C4-2B (cell line): ENCODE results near the gene LAD1.

Experiments used
- H3K27ac ChIP-seq: fragments of 450-650 bp; 2 replicates; pipeline ENCODE4 v1.5.1; 2017
- CTCF ChIP-seq: fragments of 450-650 bp; conservative IDR thresholded peaks from 2 replicates; pipeline ENCODE4 v1.5.1; 2017; ENCODE audit warnings: mild to moderate bottlenecking
- ZFX ChIP-seq: fragments of 450-650 bp; IDR thresholded peaks from 2 replicates; pipeline ENCODE4 v1.6.1; 2017

LAD1 gene

DNA sequence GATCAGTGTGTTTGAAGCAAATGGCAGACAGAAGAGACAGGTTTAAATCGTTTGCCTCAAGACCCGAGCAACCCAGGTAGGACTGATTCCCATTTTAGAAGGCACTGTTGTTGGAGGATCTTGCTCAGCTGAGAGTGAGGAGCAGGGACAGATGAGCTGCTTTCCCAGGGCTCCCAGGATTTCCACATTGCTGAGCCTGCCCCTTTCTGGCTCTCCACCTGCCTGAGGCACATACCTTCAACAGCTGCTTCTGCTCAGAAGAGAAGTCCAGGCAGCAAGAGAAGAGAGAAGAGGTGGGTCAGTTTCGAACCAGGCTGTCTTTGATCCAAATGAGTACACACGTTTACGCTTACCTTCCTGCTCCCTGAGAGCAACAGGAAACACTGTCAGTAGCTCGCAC, 27.3 kb downstream of the LAD1 start:
- no peak overlapping the region for H3K27ac ChIP-seq
- no peak for TF ChIP-seq CTCF
- TF ChIP-seq ZFX: no peak

DNA sequence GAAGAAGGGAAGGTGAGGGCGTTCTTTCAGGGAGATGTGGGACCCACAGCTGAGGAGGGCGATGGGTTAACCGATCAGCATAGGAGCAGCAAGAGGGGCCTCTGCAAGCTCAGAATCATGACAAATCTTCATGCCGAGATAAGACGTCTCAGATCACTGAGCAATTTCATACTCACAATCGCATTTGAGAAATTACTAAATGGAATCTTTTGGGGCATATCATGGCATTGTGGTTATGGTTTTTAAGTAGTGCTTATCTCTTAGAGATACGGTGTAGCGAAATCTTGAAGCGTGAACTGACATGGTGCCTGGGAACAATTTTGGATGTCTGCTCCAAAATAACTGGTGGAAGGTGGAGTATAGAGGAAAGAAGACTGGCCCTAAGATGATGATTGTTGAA, 27.8 kb downstream of the LAD1 start:
- no peak overlapping the region for H3K27ac ChIP-seq
- TF ChIP-seq CTCF (no peak), ZFX (no peak)

DNA sequence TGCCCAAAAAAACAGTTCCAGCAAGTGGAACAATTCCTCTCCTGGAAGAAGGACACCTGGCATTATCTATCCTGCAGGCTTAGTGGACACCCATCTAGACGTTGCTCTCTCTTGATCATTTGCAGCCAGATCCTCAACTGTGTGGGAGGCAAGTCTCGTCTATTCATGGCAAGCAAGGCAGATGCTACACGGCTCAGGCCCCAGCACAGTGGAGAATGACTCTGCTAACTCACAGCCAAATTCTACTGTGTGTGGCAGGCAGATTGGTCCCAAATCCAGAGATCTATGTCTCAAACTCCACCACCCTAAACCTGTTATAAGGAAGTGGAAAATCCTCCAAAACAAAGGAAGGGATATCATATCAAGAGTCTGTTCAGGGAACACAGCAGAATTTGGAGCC, 28.6 kb downstream of the LAD1 start:
- no peak overlapping the region for H3K27ac ChIP-seq

GRCh38 chr1:201369209-201369608, 29.9 kb downstream of the LAD1 start:
- TF ChIP-seq CTCF: no peak
- no peak for TF ChIP-seq ZFX
- H3K27ac ChIP-seq: no peak overlapping the region

More for the DNA sequence above, 28.6 kb downstream of the LAD1 start:
- TF ChIP-seq ZFX: no peak
- TF ChIP-seq CTCF: no peak

GRCh38 chr1:201366696-201367095, 32.4 kb downstream of the LAD1 start:
- H3K27ac ChIP-seq: no peak overlapping the region
- no peak for TF ChIP-seq ZFX
- TF ChIP-seq CTCF: no peak

GRCh38 chr1:201365251-201365650, 33.9 kb downstream of the LAD1 start:
- TF ChIP-seq ZFX: no peak
- TF ChIP-seq CTCF: no peak

GRCh38 chr1:201364808-201365105, 34.4 kb downstream of the LAD1 start:
- TF ChIP-seq CTCF (no peak), ZFX (no peak)
- no peak overlapping the region for H3K27ac ChIP-seq

More at GRCh38 chr1:201365251-201365650, 33.9 kb downstream of the LAD1 start:
- H3K27ac ChIP-seq: no peak overlapping the region
